Measurements from ENCODE around the gene NABP1.

The NABP1 gene

GRCh38 chr2:191707542-191707941 is 29.6 kb downstream of the NABP1 start:
- DNase-seq (ENCODE audit: low spot score) = no peak

- DNase-seq (ENCODE audit: low spot score) = no peak
Measured at GRCh38 chr2:191710411-191710900, 32.5 kb downstream of the NABP1 start.

- no peak for DNase-seq (ENCODE audit: low spot score)
Measured at GRCh38 chr2:191711621-191712020, 33.7 kb downstream of the NABP1 start.

GRCh38 chr2:191713837-191714236 is 35.9 kb downstream of the NABP1 start:
- DNase-seq (ENCODE audit: low spot score) = no peak

- DNase-seq (ENCODE audit: low spot score) = no peak
Measured at GRCh38 chr2:191714925-191715324, 37.0 kb downstream of the NABP1 start.

- DNase-seq (ENCODE audit: low spot score) = no peak
Measured at GRCh38 chr2:191715471-191715870, 37.5 kb downstream of the NABP1 start.

GRCh38 chr2:191719261-191719660 is 41.3 kb downstream of the NABP1 start:
- DNase-seq (ENCODE audit: low spot score) = no peak

GRCh38 chr2:191719938-191720337 is 42.0 kb downstream of the NABP1 start:
- no peak for DNase-seq (ENCODE audit: low spot score)

GRCh38 chr2:191721331-191721730 is 43.4 kb downstream of the NABP1 start:
- DNase-seq (ENCODE audit: low spot score) = no peak

GRCh38 chr2:191724015-191724414 is 46.1 kb downstream of the NABP1 start:
- DNase-seq (ENCODE audit: low spot score) = peak; percentile 27

- no peak for DNase-seq (ENCODE audit: low spot score)
Measured at GRCh38 chr2:191728750-191729624, 51.1 kb downstream of the NABP1 start.

GRCh38 chr2:191730263-191730662 is 52.3 kb downstream of the NABP1 start:
- no peak for DNase-seq (ENCODE audit: low spot score)

All from NAMALWA (cell line).